SK-N-MC (cell line): ENCODE data around the gene INPP5J.

Source experiments
- EZH2 ChIP-seq: fragments of 200-600 bp; sonication (generic); IDR thresholded peaks from one replicate; pipeline ENCODE4 v1.6.1; 2017; ENCODE audit warnings: antibody characterized with exemption
- FOXP2 ChIP-seq: optimal IDR thresholded peaks from 2 replicates; pipeline ENCODE3; 2011; ENCODE audit warnings: mild to moderate bottlenecking, moderate library complexity; ENCODE audit not compliant: insufficient read depth; ENCODE audit errors: extremely low read length, control extremely low read depth
- POLR2AphosphoS5 ChIP-seq: IDR thresholded peaks from 2 replicates; pipeline ENCODE4 v1.6.1; 2012; ENCODE audit warnings: mild to moderate bottlenecking, low read depth, low read length, borderline replicate concordance

DNA sequence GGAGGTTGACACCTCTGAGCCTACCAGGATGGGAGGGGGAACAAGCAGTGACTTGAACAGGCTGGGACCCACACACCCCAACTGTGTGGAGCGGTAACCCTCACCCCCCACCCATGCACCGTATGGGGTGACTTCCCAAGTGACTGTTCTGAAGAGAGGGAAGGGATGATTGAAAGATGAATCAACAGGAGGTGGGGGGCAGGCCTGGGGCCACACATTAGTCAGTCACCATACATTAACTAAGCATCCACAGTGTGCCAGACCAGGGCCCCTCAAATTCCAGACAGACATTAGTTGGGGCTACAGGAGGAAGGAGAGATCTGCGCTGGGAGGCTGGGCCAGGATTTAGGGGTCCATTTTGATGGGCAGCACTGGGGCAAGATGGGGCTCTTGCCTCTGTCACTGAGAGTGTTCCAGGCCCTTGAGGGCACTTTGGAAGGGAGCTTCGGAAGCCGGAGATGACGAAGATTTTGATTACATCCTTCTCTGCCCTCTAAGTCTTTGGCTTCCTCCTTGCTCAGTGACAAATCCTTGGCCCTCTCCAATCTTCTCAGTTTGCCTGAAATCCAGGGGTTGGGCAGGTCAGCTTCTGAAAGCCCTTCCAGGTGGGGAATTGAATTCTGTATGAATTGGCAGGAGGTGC lies 40.7 kb upstream of the INPP5J start:
- TF ChIP-seq POLR2AphosphoS5: no peak
- TF ChIP-seq EZH2: no peak
- no peak for TF ChIP-seq FOXP2
